Measurements from ENCODE around the gene PRSS35. TPM values are rescaled to one million over a fixed set of nuclear protein-coding genes. Genes with fewer than 3 reads are reported as not detected.
"Not testable (repeated sequence)": the region's sequence is repeated elsewhere in the genome, so short reads cannot be mapped to it uniquely, and the experiment has no call there.

PRSS35 gene
- total and polyA plus RNA-seq, 4 donors, result 0.14 to 9.9 (median 0.50) TPM

GRCh38 chr6:83539678-83540077 is 27.3 kb downstream of the PRSS35 start:
- ATAC-seq (ENCODE audit: insufficient read depth, low FRiP score), result no peak
- Histone ChIP-seq H3K9ac (ENCODE audit: insufficient read depth in 1 of 2, low read length in 2 of 2) (no peak overlapping the region), H3K4me3 (no peak overlapping the region), H3K27ac (ENCODE audit: low read depth in 1 of 2, low read length in 1 of 2) (no peak overlapping the region), H3K27me3 (ENCODE audit: control insufficient read depth in 3 of 3, insufficient read depth in 3 of 3, low read length in 2 of 3) (no peaks in the 10 kb centered on the region), H3K36me3 (ENCODE audit: control insufficient read depth in 4 of 4, insufficient read depth in 4 of 4, low read length in 4 of 4) (no peaks in the 10 kb centered on the region), H3K4me1 (ENCODE audit: control insufficient read depth in 5 of 5, insufficient read depth in 5 of 5, low read length in 5 of 5) (no peaks in the 10 kb centered on the region), H3K9me3 (ENCODE audit: control insufficient read depth in 4 of 4, insufficient read depth in 3 of 4, low read length in 3 of 4) (no peaks in the 10 kb centered on the region)
- DNase-seq, result no peak
- TF ChIP-seq CTCF (IDR thresholded peaks at IDR 0.05; ENCODE audit: control extremely low read depth, extremely low read depth), result no peak
- 84 to 85% methylated on average over 4 of the region's 4 CpGs for WGBS, 2 donors

- Histone ChIP-seq H3K9me3 (ENCODE audit: control insufficient read depth in 4 of 4, insufficient read depth in 3 of 4, low read length in 3 of 4) (peaks cover 0 to 4% (median 0%) of the 10 kb centered on the region in 4 donors), H3K4me3 (no peak overlapping the region), H3K27me3 (ENCODE audit: control insufficient read depth in 3 of 3, insufficient read depth in 3 of 3, low read length in 2 of 3) (no peaks in the 10 kb centered on the region), H3K9ac (ENCODE audit: insufficient read depth in 1 of 2, low read length in 2 of 2) (no peak overlapping the region), H3K27ac (ENCODE audit: low read depth in 1 of 2, low read length in 1 of 2) (no peak overlapping the region), H3K36me3 (ENCODE audit: control insufficient read depth in 4 of 4, insufficient read depth in 4 of 4, low read length in 4 of 4) (no peaks in the 10 kb centered on the region), H3K4me1 (ENCODE audit: control insufficient read depth in 5 of 5, insufficient read depth in 5 of 5, low read length in 5 of 5) (no peaks in the 10 kb centered on the region)
- ATAC-seq (ENCODE audit: insufficient read depth, low FRiP score) (no peak), DNase-seq (peak in 1 of 3 donors; percentile 8)
- WGBS, 2 donors, result 30 to 40% methylated on average over 5 of the region's 5 CpGs
- TF ChIP-seq CTCF (IDR thresholded peaks at IDR 0.05; ENCODE audit: control extremely low read depth, extremely low read depth), result no peak
These were observed 34.3 kb downstream of the PRSS35 start for GRCh38 chr6:83546636-83547035.

- WGBS, 2 donors, result 54 to 61% methylated on average over 5 of the region's 5 CpGs
- not testable (repeated sequence) for ATAC-seq (ENCODE audit: insufficient read depth, low FRiP score)
These were observed 38.1 kb downstream of the PRSS35 start for GRCh38 chr6:83550482-83550881.

GRCh38 chr6:83551748-83552147 is 39.4 kb downstream of the PRSS35 start:
- DNase-seq; H3K4me3 ChIP-seq; H3K9me3 ChIP-seq (ENCODE audit: control insufficient read depth in 4 of 4, insufficient read depth in 3 of 4, low read length in 3 of 4); ATAC-seq (ENCODE audit: insufficient read depth, low FRiP score); H3K36me3 ChIP-seq (ENCODE audit: control insufficient read depth in 4 of 4, insufficient read depth in 4 of 4, low read length in 4 of 4); H3K9ac ChIP-seq (ENCODE audit: insufficient read depth in 1 of 2, low read length in 2 of 2); H3K27me3 ChIP-seq (ENCODE audit: control insufficient read depth in 3 of 3, insufficient read depth in 3 of 3, low read length in 2 of 3); H3K27ac ChIP-seq (ENCODE audit: low read depth in 1 of 2, low read length in 1 of 2); H3K4me1 ChIP-seq (ENCODE audit: control insufficient read depth in 5 of 5, insufficient read depth in 5 of 5, low read length in 5 of 5): not testable (repeated sequence)
- 89% methylated on average over 4 of the region's 4 CpGs for WGBS, 2 donors

More at GRCh38 chr6:83550482-83550881, 38.1 kb downstream of the PRSS35 start:
- not testable (repeated sequence) for H3K27me3 ChIP-seq (ENCODE audit: control insufficient read depth in 3 of 3, insufficient read depth in 3 of 3, low read length in 2 of 3); H3K9me3 ChIP-seq (ENCODE audit: control insufficient read depth in 4 of 4, insufficient read depth in 3 of 4, low read length in 3 of 4); H3K27ac ChIP-seq (ENCODE audit: low read depth in 1 of 2, low read length in 1 of 2); H3K9ac ChIP-seq (ENCODE audit: insufficient read depth in 1 of 2, low read length in 2 of 2); H3K4me3 ChIP-seq; H3K4me1 ChIP-seq (ENCODE audit: control insufficient read depth in 5 of 5, insufficient read depth in 5 of 5, low read length in 5 of 5); DNase-seq; H3K36me3 ChIP-seq (ENCODE audit: control insufficient read depth in 4 of 4, insufficient read depth in 4 of 4, low read length in 4 of 4)

- H3K27me3 ChIP-seq (ENCODE audit: control insufficient read depth in 3 of 3, insufficient read depth in 3 of 3, low read length in 2 of 3), result no peaks in the 10 kb centered on the region
- H3K36me3 ChIP-seq (ENCODE audit: control insufficient read depth in 4 of 4, insufficient read depth in 4 of 4, low read length in 4 of 4), result no peaks in the 10 kb centered on the region
- no peak for TF ChIP-seq CTCF (IDR thresholded peaks at IDR 0.05; ENCODE audit: control extremely low read depth, extremely low read depth)
- ATAC-seq (ENCODE audit: insufficient read depth, low FRiP score), result no peak
- H3K9me3 ChIP-seq (ENCODE audit: control insufficient read depth in 4 of 4, insufficient read depth in 3 of 4, low read length in 3 of 4), result no peaks in the 10 kb centered on the region
- no peak overlapping the region for H3K27ac ChIP-seq (ENCODE audit: low read depth in 1 of 2, low read length in 1 of 2)
- DNase-seq, result no peak
- no peak overlapping the region for H3K4me3 ChIP-seq
- no peaks in the 10 kb centered on the region for H3K4me1 ChIP-seq (ENCODE audit: control insufficient read depth in 5 of 5, insufficient read depth in 5 of 5, low read length in 5 of 5)
- no peak overlapping the region for H3K9ac ChIP-seq (ENCODE audit: insufficient read depth in 1 of 2, low read length in 2 of 2)
These were observed 44.5 kb downstream of the PRSS35 start for GRCh38 chr6:83556871-83557270.

Measured in lung (tissue), 12 donors.